Midbrain (tissue), 1 donor: ENCODE results near the gene PITX1.

Experiments used
- DNase-seq: peaks from one replicate; lab custom pipeline; 2025; lab: John Stamatoyannopoulos, UW

The PITX1 gene

DNA sequence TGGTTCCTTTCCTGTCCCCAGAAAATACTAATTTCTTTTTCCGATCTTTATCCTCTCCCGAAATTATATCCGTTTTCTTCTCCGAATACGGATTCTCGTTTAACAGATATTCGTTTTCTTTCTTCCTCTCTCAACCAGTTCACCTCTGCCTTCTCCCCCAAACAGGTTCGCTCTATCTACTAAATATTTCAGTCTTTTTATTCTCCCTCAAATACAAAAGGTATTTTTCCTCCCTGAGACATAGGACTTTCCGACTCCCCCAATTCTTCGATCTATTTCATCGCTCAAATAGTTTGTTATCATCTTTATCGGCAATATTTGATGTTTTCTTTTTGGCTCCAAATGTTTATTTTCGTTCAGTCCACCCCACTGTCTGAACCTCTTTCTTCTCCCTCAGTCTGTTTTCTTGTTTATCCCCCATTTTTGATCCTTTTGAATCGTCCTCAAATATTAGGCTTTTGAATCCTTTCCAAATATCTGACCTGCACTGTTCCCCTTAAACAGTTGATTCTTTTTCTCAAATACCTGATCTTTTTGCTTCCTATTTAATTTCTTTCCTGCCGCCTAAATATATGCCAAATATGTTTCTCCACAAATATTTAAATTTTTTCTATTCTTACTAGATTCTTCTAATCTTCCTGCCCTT is 4.4 kb downstream of the PITX1 start:
- DNase-seq, result no peak

GRCh38 chr5:135028791-135029476 is 5.1 kb downstream of the PITX1 start:
- no peak for DNase-seq

GRCh38 chr5:135027697-135028615 is 6.1 kb downstream of the PITX1 start:
- DNase-seq, result no peak

DNA sequence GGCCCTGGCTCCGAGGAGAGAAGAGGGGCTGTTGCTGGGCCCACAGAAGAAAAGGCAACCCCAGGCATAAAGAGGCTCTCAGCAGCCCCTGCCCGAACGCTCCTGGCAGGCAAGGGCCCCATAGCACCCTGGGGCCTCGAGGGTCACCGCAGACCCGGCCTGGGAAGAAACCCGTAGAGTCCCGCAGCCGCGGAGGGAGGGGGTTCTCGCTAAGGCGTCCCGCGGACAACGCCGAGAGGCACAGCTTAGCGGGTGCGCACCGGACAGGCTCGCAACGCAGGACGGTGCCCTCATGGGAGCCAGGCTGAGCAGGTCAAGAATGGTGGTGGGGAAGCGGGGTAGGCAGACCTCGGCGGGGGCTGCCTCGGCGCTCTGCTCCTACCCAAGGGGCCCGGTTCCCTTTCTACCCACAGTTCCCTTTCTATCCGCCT is 6.7 kb downstream of the PITX1 start:
- DNase-seq, result no peak

DNA sequence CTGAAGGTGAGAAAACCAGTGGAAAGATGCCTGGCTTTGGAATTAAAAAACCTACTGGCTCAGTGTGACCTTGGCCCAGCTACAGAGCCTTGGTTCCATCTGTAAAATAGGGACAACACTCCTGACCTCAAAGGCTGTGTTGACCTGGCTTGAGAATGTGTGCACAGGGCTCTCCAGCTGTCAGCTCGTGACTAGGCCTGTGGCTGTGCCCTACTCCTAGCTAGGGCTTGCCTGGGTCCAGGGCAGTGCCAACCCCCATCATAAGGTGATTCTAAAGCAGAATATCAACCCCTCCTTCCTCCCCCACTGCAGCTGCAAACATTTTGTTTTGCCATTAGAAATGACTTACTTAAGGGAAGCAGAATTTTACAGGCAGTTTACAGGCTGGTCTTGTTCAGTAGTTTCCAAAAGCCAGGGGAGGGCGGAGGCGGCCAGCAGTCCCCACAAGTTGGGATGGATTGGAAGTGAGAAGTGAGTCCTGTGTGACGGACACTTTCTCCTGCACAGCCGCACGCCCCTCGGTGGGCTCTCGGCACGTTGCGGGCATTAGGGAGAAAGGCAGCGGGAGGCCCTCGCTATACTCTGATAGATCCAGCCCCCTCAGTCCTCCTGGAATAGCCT is 7.3 kb downstream of the PITX1 start:
- no peak for DNase-seq

DNA sequence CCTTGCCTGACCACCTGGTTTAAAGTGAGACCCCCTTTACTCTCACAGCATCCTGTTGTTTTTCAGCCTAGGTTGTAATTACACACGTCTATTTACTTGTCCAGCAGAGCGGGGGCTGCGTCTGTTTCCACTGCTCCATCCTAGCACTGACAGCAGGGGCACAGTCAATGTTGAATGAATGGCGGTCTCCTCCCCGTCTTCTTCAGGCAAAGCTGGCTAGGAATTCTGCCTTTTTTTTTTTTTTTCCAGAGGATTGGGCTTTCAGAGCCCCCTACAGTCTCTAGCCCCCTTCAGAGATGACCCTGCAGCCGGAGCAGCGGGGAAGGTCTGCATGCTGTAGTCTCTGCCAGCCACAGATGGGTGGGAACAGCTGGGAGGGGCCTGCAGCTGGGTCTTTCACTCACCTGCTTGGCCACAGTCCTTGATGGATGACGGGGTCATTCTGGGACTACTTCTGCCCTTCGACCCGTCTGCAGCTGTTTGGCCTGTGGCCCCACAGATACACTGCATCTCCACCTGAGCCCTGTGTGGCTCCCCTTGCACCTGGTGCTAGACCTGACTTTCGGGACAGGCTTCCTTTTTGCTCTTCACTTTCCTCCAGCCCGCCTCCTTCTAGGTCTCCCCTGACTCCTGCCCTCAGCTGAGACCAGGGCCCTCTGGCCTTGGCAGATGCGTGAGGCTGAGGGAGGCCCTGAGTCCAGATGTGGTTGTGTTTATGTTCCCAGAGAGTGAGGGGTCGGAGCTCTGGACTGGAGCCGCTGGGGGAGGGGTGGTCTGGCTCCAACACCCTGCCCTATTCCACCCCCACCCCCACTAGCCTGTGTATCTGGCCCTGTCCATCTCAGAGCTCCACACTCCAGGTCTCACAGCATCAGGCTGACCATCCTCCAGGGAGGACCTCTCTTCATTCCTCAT is 8.0 kb downstream of the PITX1 start:
- no peak for DNase-seq

DNA sequence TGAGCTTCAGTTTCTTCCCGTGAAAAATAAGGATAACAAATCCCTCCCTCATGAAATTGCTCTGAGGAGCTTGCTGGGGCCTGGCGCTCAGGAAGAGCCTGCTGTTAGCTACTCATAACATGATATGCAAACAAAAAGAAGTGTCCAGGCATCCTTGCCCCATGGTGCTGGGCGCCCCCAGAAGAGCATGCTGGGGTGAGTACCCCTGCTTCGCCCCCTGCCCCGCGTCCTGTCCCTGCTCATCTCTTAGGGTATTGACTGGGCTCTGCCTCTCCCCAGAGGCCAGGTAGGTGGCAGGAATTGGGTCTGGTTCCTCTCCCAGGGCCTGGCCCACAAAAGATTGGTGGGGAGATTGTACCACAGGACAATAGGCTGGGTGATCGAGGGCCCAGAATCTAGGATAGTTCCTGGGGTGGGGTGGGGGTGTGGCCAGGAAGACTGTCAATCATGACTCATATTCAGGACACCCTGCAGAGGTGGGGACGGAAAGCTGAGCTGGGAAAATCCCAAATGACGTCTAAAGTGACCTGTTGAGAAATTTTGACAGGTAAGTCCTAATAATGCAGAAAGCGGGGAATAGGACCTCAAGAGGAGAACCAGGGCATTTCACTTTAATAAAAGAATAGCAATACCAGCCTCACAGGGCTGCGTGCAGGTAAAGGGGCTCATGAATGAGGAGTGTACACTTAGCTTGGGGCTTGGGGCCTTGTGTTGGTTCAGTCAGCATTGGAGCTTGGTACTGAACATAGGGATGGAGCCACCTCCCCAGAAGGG is 8.9 kb downstream of the PITX1 start:
- DNase-seq, result no peak

DNA sequence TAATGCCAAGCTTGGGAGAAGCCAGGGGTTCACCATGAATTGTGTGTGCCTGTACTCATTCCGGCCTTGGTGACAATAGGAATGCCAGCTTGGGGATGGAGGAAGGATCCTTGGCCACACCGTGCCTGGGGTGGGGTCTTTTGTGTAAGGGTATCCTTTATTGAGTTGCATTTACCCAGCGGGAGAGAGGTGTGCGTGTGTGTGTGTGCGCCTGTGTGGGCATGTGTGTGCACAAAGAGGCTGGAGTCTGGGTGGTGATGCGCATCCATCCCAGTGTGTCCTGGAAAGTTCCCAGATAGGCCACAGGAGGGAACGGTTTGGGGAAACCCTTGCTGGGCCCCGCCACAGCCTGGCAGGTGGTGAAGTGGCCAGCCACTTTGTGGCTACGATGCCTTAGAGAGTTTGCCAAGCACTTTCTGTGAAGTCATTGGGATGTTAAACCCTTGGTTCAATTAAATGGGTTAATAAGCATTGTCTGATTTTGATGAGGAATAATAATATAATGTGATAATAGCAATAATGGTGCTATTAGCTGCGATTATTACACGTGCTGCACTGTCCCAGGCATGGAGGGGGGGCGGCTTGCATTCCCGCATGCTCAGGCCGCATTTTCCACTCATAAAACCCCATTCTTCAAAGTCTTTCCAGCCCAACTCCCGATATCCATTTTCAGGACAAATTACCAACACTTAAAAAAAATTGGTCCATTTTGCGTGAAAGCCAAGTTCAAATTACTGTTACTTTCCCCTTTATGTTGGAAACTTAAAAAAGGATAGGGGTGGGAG is 13.7 kb downstream of the PITX1 start:
- DNase-seq, result no peak

- DNase-seq, result no peak
Measured at GRCh38 chr5:135019314-135019713, 14.7 kb downstream of the PITX1 start.

DNA sequence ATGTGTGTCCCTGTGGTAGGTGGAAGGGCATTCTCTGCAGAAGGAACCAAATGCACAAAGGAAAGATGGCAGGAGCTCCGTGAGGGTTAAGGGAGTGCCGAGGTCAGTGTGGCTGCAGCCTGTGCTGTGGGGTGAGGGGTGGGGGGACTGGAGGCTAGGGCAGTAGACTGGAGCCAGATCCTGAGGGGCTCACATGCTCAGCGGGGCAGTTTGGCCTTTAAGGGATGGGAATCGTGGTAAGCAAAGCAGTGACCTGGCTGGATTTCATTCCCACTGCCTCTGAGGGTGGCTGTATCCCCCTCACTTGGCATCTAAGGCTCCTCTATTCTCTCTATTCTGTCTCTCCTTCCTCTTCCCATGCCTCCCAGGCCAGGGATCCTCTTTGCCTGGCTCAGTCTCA is 15.6 kb downstream of the PITX1 start:
- no peak for DNase-seq

- DNase-seq, result no peak
Measured at GRCh38 chr5:135016861-135017290, 17.2 kb downstream of the PITX1 start.

- DNase-seq, result no peak
Measured at GRCh38 chr5:135015942-135016341, 18.1 kb downstream of the PITX1 start.

- no peak for DNase-seq
Measured at GRCh38 chr5:135013947-135014570, 20.0 kb downstream of the PITX1 start.

DNA sequence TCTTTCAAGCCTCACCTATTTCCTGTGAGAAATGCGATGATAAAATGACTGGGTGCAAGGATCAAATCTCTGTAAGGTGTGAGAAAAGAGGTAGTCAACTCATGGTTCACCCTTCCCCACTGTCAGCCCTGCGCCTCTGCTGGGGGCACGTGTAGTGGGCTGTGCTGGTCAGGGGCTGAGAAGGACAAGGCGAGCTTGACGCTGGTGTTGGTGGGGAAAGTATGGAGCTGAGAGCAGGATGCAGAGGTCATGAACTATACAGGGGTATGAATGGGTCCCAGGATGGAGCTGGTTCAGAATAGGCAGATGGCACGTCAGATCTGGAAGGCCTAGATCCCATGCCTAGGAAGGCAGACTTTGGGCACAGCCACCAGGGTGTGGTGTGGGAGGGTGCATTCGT is 20.6 kb downstream of the PITX1 start:
- DNase-seq, result no peak

GRCh38 chr5:135012951-135013391 is 21.1 kb downstream of the PITX1 start:
- DNase-seq, result peak; percentile 25

DNA sequence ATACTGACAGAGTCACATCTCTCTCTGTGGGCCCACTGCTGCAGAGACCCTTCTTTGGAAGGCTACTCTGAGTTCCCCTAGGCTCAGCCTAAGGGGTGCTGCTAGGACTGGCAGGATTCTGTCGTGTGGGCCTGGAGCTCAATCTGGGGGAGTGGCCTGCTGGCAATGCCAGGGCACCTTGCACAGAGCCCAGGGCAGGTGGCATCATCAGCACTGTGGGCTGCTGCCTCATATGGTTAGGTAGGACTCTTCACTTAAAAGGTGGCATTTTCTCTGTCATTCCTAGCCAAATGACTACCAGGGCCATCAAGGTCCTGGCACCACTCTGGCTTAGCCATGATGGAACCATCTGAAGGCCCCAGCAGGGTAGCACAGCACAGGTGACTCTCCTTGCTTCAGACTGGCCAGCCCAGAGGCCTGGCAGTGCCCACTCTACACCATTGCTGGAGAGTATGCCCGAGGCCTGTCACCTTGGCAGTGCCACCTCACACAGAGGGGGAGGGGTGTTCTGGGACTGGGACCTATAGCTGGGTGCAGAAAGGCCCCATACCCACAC is 21.9 kb downstream of the PITX1 start:
- no peak for DNase-seq

DNA sequence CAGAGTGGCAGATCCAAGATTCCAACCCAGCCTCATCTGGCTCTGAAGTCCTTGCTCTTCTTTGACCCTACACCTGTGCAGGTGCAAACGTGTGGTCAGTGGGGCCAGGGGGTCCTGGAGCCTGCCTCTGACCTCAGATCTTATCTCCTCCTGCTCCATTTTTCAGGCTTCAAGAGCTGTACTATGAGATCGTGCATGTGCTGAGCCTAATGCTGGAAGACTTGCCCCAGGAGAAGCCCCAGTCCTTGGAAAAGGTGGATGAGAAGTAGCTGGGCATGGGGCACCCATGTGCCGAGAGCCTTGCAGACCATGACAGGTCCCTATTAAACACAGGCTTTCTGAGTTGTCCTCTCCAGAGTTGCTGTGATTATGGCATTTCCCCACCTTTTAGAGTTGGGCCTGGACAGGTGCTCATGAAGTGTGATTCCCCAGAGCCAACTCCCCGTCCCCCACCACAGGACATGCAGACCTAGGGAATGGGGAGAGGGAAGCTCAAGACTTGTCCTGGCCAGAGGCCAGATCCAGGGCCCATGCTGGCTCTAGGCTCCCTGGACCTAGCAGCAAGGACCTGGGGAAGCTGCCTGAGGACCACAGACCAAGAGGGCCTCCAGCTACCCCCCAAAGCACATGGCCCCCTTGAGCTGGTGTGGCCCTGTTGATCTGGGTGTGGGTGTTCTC is 22.5 kb downstream of the PITX1 start:
- DNase-seq, result no peak
